ENCODE measurements around the gene MAP2K2. TPM values are rescaled to one million over a fixed set of nuclear protein-coding genes. Genes with fewer than 3 reads are reported as not detected.

Gene MAP2K2
- total RNA-seq, 1 donor from 2014 or later = 156 TPM

DNA sequence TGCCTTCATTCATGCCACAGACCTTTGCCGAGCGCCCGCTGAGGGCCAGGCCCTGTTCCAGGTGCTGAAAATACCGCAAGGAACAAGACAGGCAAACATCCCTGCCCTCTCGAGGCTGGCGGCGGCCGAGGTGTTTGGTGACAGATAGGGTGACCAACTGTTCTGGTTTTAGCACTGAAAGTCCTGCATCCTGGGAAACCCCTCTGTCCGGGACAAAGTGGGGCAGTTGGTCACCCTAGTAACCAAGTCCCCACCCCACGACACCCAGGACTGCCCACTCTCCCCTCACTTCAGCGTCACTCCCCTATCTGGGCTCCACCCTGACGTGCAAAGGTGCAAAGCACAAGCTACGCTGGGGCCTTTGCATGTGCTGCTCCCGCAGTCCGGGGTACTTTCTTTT, 74.5 kb downstream of the MAP2K2 start:
- intact Hi-C loops (cut with micrococcal nuclease) = no loop called here

GRCh38 chr19:4046946-4047683, 76.8 kb downstream of the MAP2K2 start:
- intact Hi-C loops (cut with micrococcal nuclease) = no loop called here

- intact Hi-C loops (cut with micrococcal nuclease) = no loop called here
These were observed 77.6 kb downstream of the MAP2K2 start for GRCh38 chr19:4046362-4046691.

GRCh38 chr19:4045597-4046361, 78.1 kb downstream of the MAP2K2 start:
- intact Hi-C loops (cut with micrococcal nuclease) = no loop called here

DNA sequence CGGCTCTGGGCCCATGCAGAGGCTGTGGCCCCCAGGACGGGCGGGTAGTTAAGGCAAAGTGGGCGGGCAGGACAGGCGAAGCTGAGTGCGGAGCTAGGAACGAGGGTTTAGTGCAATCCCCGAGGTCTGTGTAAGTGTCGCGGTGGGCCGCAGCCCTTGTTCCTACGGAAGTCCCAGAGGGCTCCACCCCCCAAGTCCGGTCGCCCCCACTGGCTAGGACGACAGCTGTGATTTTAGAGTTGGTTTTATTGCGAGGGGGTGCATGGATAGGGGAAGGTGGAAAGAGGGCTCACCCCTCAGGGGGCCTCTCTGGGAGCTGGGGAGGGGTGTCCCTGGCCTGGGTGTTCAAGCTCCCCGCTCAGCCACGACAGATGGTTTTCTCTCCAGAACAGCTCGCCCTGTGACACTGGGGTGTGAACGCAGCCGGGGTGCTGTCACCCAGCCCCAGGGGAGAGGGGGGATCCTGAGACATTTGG, 78.9 kb downstream of the MAP2K2 start:
- intact Hi-C loops (cut with micrococcal nuclease) = no loop called here

- intact Hi-C loops (cut with micrococcal nuclease) = no loop called here
These were observed 79.8 kb downstream of the MAP2K2 start for GRCh38 chr19:4043966-4044715.

DNA sequence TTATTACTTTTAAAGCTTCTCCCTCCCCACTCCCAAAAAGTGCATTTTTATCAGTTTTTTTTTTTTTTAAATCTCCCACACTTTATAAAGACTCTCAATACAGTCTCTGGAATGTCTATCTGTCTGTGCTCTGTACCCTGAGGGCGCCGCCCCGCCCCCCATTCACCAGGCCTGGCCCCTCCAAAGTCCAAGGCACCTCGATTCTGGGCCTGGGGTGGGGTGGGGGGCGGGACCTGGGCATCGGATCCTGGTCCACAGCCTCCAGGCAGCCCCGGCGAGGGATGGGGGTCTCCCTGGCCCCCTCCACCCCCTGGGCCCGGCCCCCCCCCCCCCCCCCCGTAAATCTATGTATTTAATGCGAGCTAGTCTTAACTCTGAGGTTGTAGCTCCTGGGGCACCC, 80.5 kb downstream of the MAP2K2 start:
- intact Hi-C loops (cut with micrococcal nuclease) = no loop called here

DNA sequence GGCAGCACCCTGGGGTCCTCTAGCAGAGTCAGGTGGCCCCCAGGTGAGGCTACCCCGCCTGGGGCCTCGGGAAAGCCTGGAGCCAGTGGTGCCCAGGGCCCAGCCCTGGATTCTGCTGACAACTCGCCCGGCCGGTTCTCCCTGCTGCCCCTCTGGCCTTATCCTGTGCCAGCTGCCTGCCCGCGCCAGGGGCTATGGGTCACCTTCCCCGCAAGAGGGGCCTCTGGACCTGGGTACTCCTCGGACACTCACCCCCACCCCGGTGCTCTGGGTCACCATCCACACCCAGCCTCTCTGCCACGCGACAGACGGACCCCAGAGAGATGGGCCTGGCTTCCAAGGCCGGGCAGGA, 81.2 kb downstream of the MAP2K2 start:
- intact Hi-C loops (cut with micrococcal nuclease) = no loop called here

DNA sequence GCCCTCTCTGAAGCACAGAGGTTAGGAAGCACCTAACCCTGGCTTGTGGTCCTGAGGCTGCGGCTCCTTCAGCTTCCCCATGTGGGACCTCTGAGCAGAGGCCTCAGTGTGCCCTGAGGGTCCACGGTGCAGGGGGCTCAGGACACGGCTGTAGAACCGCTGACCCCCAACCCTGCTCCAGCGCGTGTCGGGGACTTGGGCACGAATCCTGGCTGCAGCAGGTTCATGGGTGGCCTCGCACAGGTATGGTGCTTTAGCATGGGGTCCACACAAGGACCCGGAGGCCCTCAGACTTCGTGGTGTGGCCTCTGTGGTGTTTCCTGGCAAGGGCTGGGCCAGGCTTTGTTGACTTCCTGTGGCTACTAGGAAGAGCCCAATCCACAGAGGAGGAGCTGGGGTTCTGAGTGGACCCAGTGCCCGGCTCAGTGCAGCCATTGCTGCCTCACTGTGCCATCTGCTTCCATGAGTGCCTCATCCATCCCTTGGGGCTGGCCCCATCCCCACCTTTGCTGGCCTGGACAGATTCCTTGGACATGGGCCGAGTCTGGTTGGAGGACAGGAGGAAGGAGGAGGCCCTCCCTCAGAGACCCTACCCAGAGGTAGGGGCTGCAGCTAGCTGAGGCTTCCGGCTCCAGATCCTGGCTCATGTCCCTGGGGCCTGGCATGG, 81.7 kb downstream of the MAP2K2 start:
- intact Hi-C loops (cut with micrococcal nuclease) = no loop called here

Other genes starting within 250 kb of the MAP2K2 start
- not detected in 2 replicates for gene ATCAY, start 243.4 kb downstream of the MAP2K2 start, total RNA-seq
- gene NMRK2, start 191.1 kb downstream of the MAP2K2 start, total RNA-seq = not detected in 2 replicates
- gene DAPK3, start 153.0 kb downstream of the MAP2K2 start, total RNA-seq = 38.1 and 42.6 TPM in 2 replicates
- 1,694 and 1,729 TPM in 2 replicates for gene EEF2, start 138.7 kb downstream of the MAP2K2 start, total RNA-seq
- 38.4 and 40.5 TPM in 2 replicates for gene PIAS4, start 116.4 kb downstream of the MAP2K2 start, total RNA-seq
- 41.6 and 41.8 TPM in 2 replicates for gene ZBTB7A, start 57.2 kb downstream of the MAP2K2 start, total RNA-seq
- not detected in 2 replicates for gene CREB3L3, start 29.5 kb upstream of the MAP2K2 start, total RNA-seq
- 49.5 and 49.6 TPM in 2 replicates for gene SIRT6, start 58.4 kb upstream of the MAP2K2 start, total RNA-seq
- gene ANKRD24, start 58.6 kb upstream of the MAP2K2 start, total RNA-seq = 0.63 and 0.69 TPM in 2 replicates
- 27.2 and 28.1 TPM in 2 replicates for gene EBI3, start 105.4 kb upstream of the MAP2K2 start, total RNA-seq
- gene YJU2, start 123.0 kb upstream of the MAP2K2 start, total RNA-seq = 31.3 and 34.3 TPM in 2 replicates
- not detected in 2 replicates for gene SHD, start 155.1 kb upstream of the MAP2K2 start, total RNA-seq
- gene TMIGD2, start 178.3 kb upstream of the MAP2K2 start, total RNA-seq = 33.2 and 34.6 TPM in 2 replicates
- 22.0 and 24.2 TPM in 2 replicates for gene FSD1, start 180.5 kb upstream of the MAP2K2 start, total RNA-seq
- 14.8 and 19.1 TPM in 2 replicates for gene STAP2, start 214.7 kb upstream of the MAP2K2 start, total RNA-seq
- 19.0 and 21.0 TPM in 2 replicates for gene MPND, start 219.4 kb upstream of the MAP2K2 start, total RNA-seq

All from T-helper 1 cell treated with Interleukin-12 subunit alpha and Interleukin-12 subunit beta and Interleukin-4 antibody, amounts not matched to agents 30 ng/mL and 1 ng/mL, for 36 hours (primary cell).